SU-DHL-6 (cell line): ENCODE results near the gene EIF2B5.
A peak's percentile ranks its signal among the peaks of the same experiment; 100 is the strongest.

ENCODE experiments used
- H2AFZ ChIP-seq: fragments of 200-600 bp; sonication (generic); 2 replicates; pipeline ENCODE4 v1.6.1; 2014; ENCODE audit warnings: low read depth, mild to moderate bottlenecking, moderate library complexity, mixed read lengths, antibody characterized with exemption, low read length; ENCODE audit not compliant: severe bottlenecking
- H3F3A ChIP-seq: fragments of 200-600 bp; shearing (Covaris generic); 2 replicates; pipeline ENCODE4 v1.6.0; 2016; ENCODE audit warnings: antibody characterized with exemption, mild to moderate bottlenecking; ENCODE audit not compliant: insufficient read depth
- H3K27ac ChIP-seq: fragments of 200-600 bp; sonication (generic); 2 replicates; pipeline ENCODE4 v1.5.1; 2016; ENCODE audit warnings: low read depth, mild to moderate bottlenecking, low read length, moderate library complexity, mixed read lengths
- H3K27me3 ChIP-seq: fragments of 200-600 bp; sonication (generic), shearing (Covaris generic); 2 replicates; pipeline ENCODE4 v1.6.0; 2014; ENCODE audit warnings: mild to moderate bottlenecking, low read length
- H3K36me3 ChIP-seq: fragments of 200-600 bp; sonication (generic); 2 replicates; pipeline ENCODE4 v1.6.1; 2014; ENCODE audit warnings: mild to moderate bottlenecking, low read length, mixed read lengths
- H3K4me2 ChIP-seq: fragments of 300-600, 200-600 bp; shearing (Covaris generic), sonication (generic); 2 replicates; pipeline ENCODE4 v1.6.0; 2014; ENCODE audit warnings: low read length, low read depth, mild to moderate bottlenecking; ENCODE audit not compliant: poor library complexity, severe bottlenecking
- H3K4me3 ChIP-seq: fragments of 200-600 bp; sonication (generic); 2 replicates; pipeline ENCODE4 v1.5.1; 2014; ENCODE audit warnings: antibody characterized with exemption, low read length, mild to moderate bottlenecking, mixed read lengths; ENCODE audit not compliant: insufficient read depth, poor library complexity, severe bottlenecking
- H3K79me2 ChIP-seq: fragments of 200-600 bp; sonication (generic); 2 replicates; pipeline ENCODE4 v1.6.1; 2014; ENCODE audit warnings: mild to moderate bottlenecking, low read length, moderate library complexity; ENCODE audit not compliant: insufficient read depth
- H3K9ac ChIP-seq: fragments of 200-600 bp; sonication (generic); 2 replicates; pipeline ENCODE4 v1.7.0; 2014; ENCODE audit warnings: mild to moderate bottlenecking, low read length
- H3K9me2 ChIP-seq: fragments of 200-600 bp; sonication (generic); replicated peaks from 2 replicates; pipeline ENCODE4 v1.6.1; 2014; ENCODE audit warnings: low read length; ENCODE audit not compliant: insufficient read depth
- H3K9me3 ChIP-seq: fragments of 200-600 bp; sonication (generic); 2 replicates; pipeline ENCODE4 v1.6.1; 2014; ENCODE audit warnings: low read length, mixed read lengths; ENCODE audit not compliant: insufficient read depth
- H4K20me1 ChIP-seq: fragments of 200-600 bp; sonication (generic); 2 replicates; pipeline ENCODE4 v1.6.1; 2014; ENCODE audit warnings: low read depth, mild to moderate bottlenecking, antibody characterized with exemption, low read length, moderate library complexity, mixed read lengths
- EZH2phosphoT487 ChIP-seq: fragments of 200-600 bp; sonication (generic), shearing (Covaris generic); conservative IDR thresholded peaks from 2 replicates; pipeline ENCODE4 v1.6.1; 2018; ENCODE audit warnings: mild to moderate bottlenecking, antibody characterized with exemption, low read length, moderate library complexity, mixed read lengths
- TF ChIP-seq, protein P1 (sequence below): fragments of 200-600 bp; sonication (generic); IDR thresholded peaks from one replicate; pipeline ENCODE4 v1.5.1; 2017; ENCODE audit warnings: antibody characterized with exemption, mild to moderate bottlenecking, low read length, moderate library complexity; ENCODE audit not compliant: insufficient read depth, poor library complexity, severe bottlenecking

EIF2B5 gene

DNA sequence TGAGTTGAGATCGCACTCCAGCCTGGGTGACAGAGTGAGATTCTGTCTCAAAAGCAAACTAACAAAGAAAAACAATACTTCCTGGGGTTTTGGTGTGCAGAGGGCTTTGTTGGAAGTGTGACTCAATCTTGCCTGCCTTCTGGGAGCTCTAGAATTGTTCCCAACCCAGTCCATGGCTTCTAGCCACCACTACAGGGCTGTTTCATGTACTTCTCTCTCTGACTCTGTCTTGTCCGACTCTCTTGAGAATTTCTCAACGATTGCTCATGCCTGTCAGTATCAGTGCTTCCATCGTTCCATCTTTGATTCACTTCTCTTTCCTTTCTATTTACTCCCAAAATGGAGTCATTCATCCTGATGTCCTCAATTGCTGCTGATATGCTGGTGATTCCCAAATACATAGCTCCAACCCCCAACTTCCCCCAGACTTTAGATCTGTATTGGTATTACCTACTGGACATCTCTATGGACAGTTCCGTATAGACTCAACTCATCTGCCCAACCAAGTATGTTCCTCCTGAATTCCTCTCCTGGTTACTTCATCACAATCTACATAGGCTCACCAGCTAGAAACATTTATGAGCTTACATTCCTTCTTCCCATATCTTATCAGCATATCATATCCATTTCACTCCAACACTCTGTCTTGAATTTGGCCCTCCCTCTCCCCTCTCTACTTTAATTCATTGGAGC lies 37.7 kb downstream of the EIF2B5 start:
- H3K4me2 ChIP-seq: no peak overlapping the region
- H3F3A ChIP-seq: 0 out of 2 replicates have a peak, but pooled peaks cover 6% of the 10 kb centered on the region
- no peaks in the 10 kb centered on the region for H4K20me1 ChIP-seq
- no peak overlapping the region for H2AFZ ChIP-seq
- peaks cover 24% of the 10 kb centered on the region for H3K79me2 ChIP-seq
- H3K27me3 ChIP-seq: no peaks in the 10 kb centered on the region
- H3K36me3 ChIP-seq: no peaks in the 10 kb centered on the region
- no peak overlapping the region for H3K27ac ChIP-seq
- no peaks in the 10 kb centered on the region for H3K9me3 ChIP-seq
- no peak overlapping the region for H3K4me3 ChIP-seq
- no peaks in the 10 kb centered on the region for H3K9me2 ChIP-seq
- no peak overlapping the region for H3K9ac ChIP-seq
- TF ChIP-seq EZH2phosphoT487: no peak
- TF ChIP-seq, protein P1, sequence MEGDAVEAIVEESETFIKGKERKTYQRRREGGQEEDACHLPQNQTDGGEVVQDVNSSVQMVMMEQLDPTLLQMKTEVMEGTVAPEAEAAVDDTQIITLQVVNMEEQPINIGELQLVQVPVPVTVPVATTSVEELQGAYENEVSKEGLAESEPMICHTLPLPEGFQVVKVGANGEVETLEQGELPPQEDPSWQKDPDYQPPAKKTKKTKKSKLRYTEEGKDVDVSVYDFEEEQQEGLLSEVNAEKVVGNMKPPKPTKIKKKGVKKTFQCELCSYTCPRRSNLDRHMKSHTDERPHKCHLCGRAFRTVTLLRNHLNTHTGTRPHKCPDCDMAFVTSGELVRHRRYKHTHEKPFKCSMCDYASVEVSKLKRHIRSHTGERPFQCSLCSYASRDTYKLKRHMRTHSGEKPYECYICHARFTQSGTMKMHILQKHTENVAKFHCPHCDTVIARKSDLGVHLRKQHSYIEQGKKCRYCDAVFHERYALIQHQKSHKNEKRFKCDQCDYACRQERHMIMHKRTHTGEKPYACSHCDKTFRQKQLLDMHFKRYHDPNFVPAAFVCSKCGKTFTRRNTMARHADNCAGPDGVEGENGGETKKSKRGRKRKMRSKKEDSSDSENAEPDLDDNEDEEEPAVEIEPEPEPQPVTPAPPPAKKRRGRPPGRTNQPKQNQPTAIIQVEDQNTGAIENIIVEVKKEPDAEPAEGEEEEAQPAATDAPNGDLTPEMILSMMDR: no peak

DNA sequence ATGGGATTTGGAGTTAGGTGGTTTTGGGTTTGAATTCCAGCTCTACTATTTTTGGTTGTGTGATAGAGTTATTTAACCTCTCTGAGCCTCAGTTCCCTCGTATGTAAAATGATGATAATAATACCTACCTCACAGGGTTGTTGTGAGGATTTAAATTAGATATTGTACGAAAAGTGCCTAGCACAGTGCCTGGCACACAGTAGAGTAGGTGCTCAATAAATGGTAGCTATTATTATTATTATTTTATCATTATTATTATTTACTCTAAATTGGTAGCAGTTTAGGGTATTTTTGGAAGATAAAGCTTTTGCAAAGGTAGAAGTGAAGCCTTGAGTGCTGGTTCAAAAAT lies 38.2 kb downstream of the EIF2B5 start:
- Histone ChIP-seq H3K27ac (no peak overlapping the region), H3K27me3 (no peaks in the 10 kb centered on the region), H3K79me2 (peaks cover 24% of the 10 kb centered on the region), H3K4me3 (no peak overlapping the region), H3K36me3 (no peaks in the 10 kb centered on the region), H3K9me3 (no peaks in the 10 kb centered on the region), H3F3A (0 out of 2 replicates have a peak, but pooled peaks cover 6% of the 10 kb centered on the region), H3K9ac (no peak overlapping the region), H3K4me2 (no peak overlapping the region), H2AFZ (no peak overlapping the region), H4K20me1 (no peaks in the 10 kb centered on the region), H3K9me2 (no peaks in the 10 kb centered on the region)
- no peak for TF ChIP-seq EZH2phosphoT487
- TF ChIP-seq, protein P1: no peak

DNA sequence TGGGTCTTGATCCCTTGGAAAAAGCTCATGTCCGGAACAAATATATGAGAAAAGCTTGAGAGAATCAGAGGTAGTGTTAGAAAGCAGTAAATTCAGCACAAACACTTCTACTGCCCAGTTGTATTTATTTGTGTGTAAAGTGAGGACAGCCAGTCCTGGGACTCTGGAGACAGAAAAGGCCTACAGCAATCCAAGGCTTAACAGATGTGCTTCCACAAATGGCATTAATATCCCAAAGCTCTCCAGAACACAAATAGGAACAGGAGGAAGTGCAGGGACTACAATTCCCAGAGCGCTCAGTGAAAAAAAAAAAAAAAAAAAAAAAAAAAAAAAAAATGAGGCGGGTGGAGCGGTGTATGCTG lies 39.1 kb downstream of the EIF2B5 start:
- Histone ChIP-seq H2AFZ (peak overlapping the region; percentile 15), H3K9me2 (no peaks in the 10 kb centered on the region), H4K20me1 (no peaks in the 10 kb centered on the region), H3K4me3 (no peak overlapping the region), H3K27me3 (no peaks in the 10 kb centered on the region), H3K36me3 (no peaks in the 10 kb centered on the region), H3K27ac (0 out of 2 replicates have a peak overlapping the region, but pooled peaks have one; percentile 10), H3K4me2 (peak overlapping the region; percentile 48), H3F3A (0 out of 2 replicates have a peak, but pooled peaks cover 6% of the 10 kb centered on the region), H3K79me2 (peaks cover 24% of the 10 kb centered on the region), H3K9me3 (no peaks in the 10 kb centered on the region), H3K9ac (no peak overlapping the region; the same call in 1 of the 2 replicates)
- no peak for TF ChIP-seq EZH2phosphoT487
- TF ChIP-seq, protein P1: no peak
